Gastroesophageal sphincter (tissue), 4 donors: Measurements from ENCODE around the gene NKD1. TPM values are rescaled to one million over a fixed set of nuclear protein-coding genes. Genes with fewer than 3 reads are reported as not detected.

Experiments used
- ATAC-seq: fragments of 150-250 bp; one replicate; pipeline ENCODE4 v1.9.1; 2016; ENCODE audit warnings: mild to moderate bottlenecking, moderate library complexity
- H3K27ac ChIP-seq, 4 donors: fragments of 200-600 bp; sonication (generic) in 3 of 4; 1 replicate in 3 of 4; 2 replicates in 1 of 4; pipeline ENCODE4 v1.5.1; 2016 to 2019
- H3K27me3 ChIP-seq: fragments of 200-600 bp; sonication (generic); one replicate; pipeline ENCODE4 v1.5.1; 2019
- H3K36me3 ChIP-seq, 2 donors: fragments of 200-600 bp; sonication (generic); one replicate each; pipeline ENCODE4 v1.5.1; 2019; ENCODE audit warnings: control low read depth in 1 of 2
- H3K4me1 ChIP-seq, 3 donors: fragments of 200-600 bp; sonication (generic); 1 replicate in 2 of 3; 2 replicates in 1 of 3; pipeline ENCODE4 v1.5.1; 2016 to 2019; ENCODE audit warnings: control low read depth in 2 of 3
- H3K4me3 ChIP-seq, 2 donors: fragments of 200-600 bp; sonication (generic); one replicate each; pipeline ENCODE4 v1.5.1; 2019; ENCODE audit warnings: mild to moderate bottlenecking in 1 of 2, moderate library complexity in 1 of 2
- H3K9me3 ChIP-seq, 3 donors: fragments of 200-600 bp; sonication (generic); one replicate each; pipeline ENCODE4 v1.5.1; 2017 to 2019; ENCODE audit warnings: control low read depth in 2 of 3
- EP300 ChIP-seq: sonication (generic); formaldehyde crosslinking; IDR thresholded peaks from one replicate; pipeline ENCODE4 v1.6.1; 2017; ENCODE audit warnings: antibody characterized with exemption, mild to moderate bottlenecking
- POLR2A ChIP-seq, 2 donors: fragments of 450-650 bp; IDR thresholded peaks; one replicate each; pipeline ENCODE4 v1.6.1; 2017; ENCODE audit warnings: antibody characterized with exemption in 2 of 2, mild to moderate bottlenecking in 2 of 2, moderate library complexity in 1 of 2
- POLR2AphosphoS5 ChIP-seq: sonication (generic); formaldehyde crosslinking; IDR thresholded peaks from one replicate; pipeline ENCODE4 v1.6.1; 2017; ENCODE audit warnings: antibody characterized with exemption
- WGBS, 2 donors: methylation state at CpG; one replicate each; pipeline ENCODE4 v1.1.5; 2018; ENCODE audit warnings: low coverage in 1 of 2; 5-methylcytosine and 5-hydroxymethylcytosine counted together
- total RNA-seq, 4 donors: library from RNA; depleted of rRNA; stranded (reverse); fragments of >200 nt; gene quantifications; one replicate each; pipeline ENCODE4 v1.1.0, GENCODE V29; 2016
- TF ChIP-seq, protein P1 (sequence below), 4 experiments: fragments of 200-600 bp in 2 of 4; fragments of 450-650 bp in 2 of 4; sonication (generic) in 1 of 4; IDR thresholded peaks; one replicate each; pipeline ENCODE4 v1.5.1; 2017 to 2019; ENCODE audit warnings: antibody characterized with exemption in 4 of 4, mild to moderate bottlenecking in 2 of 4, moderate library complexity in 2 of 4

Gene NKD1
- total RNA-seq, 4 donors from 2014 or later: 27.7 to 69.2 (median 48.7) TPM

DNA sequence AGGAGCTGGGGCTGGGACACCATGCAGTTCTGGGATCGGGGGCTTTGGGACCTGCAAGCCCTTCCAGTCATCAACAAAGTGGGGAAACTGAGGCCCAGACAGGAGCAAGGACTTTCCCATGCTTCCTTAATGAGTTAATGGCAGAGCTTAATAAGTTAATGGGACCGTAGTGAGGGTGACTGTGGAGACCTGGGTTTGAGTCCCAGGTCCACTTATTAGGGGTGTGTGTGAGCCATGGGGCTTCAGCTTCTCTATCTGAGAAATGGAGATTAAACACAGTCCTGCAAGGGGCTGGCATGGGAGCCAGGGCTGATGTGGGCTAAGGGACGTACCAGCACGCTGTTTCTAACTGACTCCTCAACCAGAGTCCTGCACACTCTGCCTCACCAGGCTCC is 41.7 kb upstream of the NKD1 start:
- Histone ChIP-seq H3K27me3 (no peaks in the 10 kb centered on the region), H3K4me3 (no peak overlapping the region), H3K36me3 (no peaks in the 10 kb centered on the region), H3K27ac (no peak overlapping the region), H3K4me1 (no peaks in the 10 kb centered on the region), H3K9me3 (no peaks in the 10 kb centered on the region)
- TF ChIP-seq POLR2A (IDR thresholded peaks at IDR 0.05) (no peak), POLR2AphosphoS5 (no peak), EP300 (no peak)
- TF ChIP-seq, protein P1, sequence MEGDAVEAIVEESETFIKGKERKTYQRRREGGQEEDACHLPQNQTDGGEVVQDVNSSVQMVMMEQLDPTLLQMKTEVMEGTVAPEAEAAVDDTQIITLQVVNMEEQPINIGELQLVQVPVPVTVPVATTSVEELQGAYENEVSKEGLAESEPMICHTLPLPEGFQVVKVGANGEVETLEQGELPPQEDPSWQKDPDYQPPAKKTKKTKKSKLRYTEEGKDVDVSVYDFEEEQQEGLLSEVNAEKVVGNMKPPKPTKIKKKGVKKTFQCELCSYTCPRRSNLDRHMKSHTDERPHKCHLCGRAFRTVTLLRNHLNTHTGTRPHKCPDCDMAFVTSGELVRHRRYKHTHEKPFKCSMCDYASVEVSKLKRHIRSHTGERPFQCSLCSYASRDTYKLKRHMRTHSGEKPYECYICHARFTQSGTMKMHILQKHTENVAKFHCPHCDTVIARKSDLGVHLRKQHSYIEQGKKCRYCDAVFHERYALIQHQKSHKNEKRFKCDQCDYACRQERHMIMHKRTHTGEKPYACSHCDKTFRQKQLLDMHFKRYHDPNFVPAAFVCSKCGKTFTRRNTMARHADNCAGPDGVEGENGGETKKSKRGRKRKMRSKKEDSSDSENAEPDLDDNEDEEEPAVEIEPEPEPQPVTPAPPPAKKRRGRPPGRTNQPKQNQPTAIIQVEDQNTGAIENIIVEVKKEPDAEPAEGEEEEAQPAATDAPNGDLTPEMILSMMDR (IDR thresholded peaks at IDR 0.05): no peak
- no peak for ATAC-seq
- WGBS, 2 donors: 86 to 89% methylated on average over 3 of the region's 4 CpGs

DNA sequence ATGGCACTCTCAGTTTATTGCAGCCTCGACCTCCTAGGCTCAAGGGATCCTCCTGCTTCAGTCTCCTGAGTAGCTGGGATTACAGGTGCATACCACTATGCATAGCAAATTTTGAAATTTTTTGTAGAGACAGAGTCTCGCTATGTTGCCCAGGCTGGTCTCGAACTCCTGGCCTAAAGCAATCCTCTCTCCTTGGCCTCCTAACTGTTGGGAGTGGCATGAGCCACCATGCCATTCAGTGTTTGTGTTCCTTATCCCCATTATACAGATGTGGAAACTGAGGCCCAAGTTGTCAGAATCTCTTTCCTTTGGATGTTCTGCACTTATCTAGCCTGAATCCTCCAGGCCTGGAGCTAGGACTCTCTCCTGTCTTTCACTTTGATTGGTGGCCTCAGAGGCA is 40.8 kb upstream of the NKD1 start:
- ATAC-seq: no peak
- H3K27me3 ChIP-seq: no peaks in the 10 kb centered on the region
- no peaks in the 10 kb centered on the region for H3K4me1 ChIP-seq
- H3K27ac ChIP-seq: no peak overlapping the region
- no peaks in the 10 kb centered on the region for H3K9me3 ChIP-seq
- TF ChIP-seq, protein P1 (IDR thresholded peaks at IDR 0.05): no peak
- TF ChIP-seq EP300 (no peak), POLR2A (IDR thresholded peaks at IDR 0.05) (no peak), POLR2AphosphoS5 (no peak)
- no peaks in the 10 kb centered on the region for H3K36me3 ChIP-seq
- WGBS, 2 donors: 80 to 90% methylated on average over 1 to 3 of the region's 3 CpGs
- no peak overlapping the region for H3K4me3 ChIP-seq

DNA sequence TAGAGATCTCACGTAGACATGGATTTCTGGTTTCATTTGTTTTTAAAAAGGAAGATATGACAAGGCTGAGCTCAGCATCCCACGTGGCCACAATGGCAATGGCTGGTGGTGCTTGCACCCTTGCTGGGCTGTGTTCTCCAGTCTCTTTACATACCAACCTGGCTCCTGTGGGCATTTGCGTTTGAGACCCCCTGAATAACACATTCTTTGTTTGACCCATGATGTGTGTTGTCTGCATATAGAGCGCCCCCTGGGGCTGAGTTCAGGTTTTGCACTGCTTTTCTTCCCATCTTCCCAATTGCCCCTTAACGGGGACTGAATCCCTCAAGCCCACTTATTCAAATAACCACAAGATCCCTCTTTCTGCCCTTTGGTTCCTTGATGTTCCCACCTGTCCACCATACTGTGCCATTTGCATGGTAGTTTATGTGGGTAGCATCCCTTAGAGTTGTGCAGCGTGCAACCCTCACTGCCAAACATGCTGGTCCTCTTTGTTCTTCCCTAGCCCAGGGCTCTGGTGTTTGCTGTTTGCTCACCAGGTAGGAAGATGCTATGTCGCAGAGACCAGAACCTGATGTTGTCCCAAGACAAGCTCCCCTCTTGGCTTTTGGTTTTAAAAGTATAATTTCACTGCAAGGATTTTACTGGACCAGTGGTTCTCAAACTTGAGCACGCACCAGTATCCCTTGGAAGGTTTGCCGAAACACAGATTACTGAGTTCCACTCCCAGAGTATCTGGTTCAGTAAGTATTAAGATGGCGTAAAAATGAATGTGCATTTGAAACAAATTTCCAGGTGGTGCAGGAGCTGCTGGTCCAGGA is 38.5 kb upstream of the NKD1 start:
- Histone ChIP-seq H3K27ac (no peak overlapping the region), H3K4me1 (no peaks in the 10 kb centered on the region), H3K36me3 (no peaks in the 10 kb centered on the region), H3K4me3 (no peak overlapping the region), H3K27me3 (no peaks in the 10 kb centered on the region), H3K9me3 (peaks cover 0 to 3% (median 0%) of the 10 kb centered on the region in 3 donors)
- TF ChIP-seq, protein P1 (IDR thresholded peaks at IDR 0.05): peak in 3 of 4 experiments; percentile 32 to 45 (median 40)
- TF ChIP-seq POLR2A (IDR thresholded peaks at IDR 0.05): no peak
- WGBS, 2 donors: 48 to 61% methylated on average over 8 to 10 of the region's 10 CpGs
- no peak for ATAC-seq

DNA sequence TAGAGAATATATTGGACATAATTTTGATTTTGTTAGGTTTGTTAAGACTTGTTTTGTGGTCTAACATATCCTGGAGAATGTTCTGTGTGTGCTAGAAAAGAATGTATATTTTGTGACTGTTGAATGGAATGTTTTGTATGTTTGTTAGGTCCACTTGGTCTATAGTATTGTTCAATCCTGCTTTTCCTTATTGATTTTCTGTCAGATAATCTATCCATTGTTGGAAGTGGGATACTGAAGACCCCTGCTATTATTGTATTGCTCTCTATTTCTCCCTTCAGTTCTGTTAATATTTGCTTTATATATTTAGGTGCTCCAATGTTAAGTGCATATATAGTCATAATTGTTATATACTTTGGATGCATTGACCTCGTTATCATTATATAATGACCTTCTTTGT is 33.0 kb upstream of the NKD1 start:
- 71 to 100% methylated on average over 1 of the region's 1 CpG for WGBS, 2 donors
- no peaks in the 10 kb centered on the region for H3K36me3 ChIP-seq
- TF ChIP-seq POLR2A (IDR thresholded peaks at IDR 0.05) (no peak), POLR2AphosphoS5 (no peak), EP300 (no peak)
- TF ChIP-seq, protein P1 (IDR thresholded peaks at IDR 0.05): no peak
- no peaks in the 10 kb centered on the region for H3K27me3 ChIP-seq
- no peaks in the 10 kb centered on the region for H3K4me1 ChIP-seq
- H3K9me3 ChIP-seq: peaks cover 0 to 21% (median 0%) of the 10 kb centered on the region in 3 donors
- H3K27ac ChIP-seq: no peak overlapping the region
- H3K4me3 ChIP-seq: no peak overlapping the region
- no peak for ATAC-seq

DNA sequence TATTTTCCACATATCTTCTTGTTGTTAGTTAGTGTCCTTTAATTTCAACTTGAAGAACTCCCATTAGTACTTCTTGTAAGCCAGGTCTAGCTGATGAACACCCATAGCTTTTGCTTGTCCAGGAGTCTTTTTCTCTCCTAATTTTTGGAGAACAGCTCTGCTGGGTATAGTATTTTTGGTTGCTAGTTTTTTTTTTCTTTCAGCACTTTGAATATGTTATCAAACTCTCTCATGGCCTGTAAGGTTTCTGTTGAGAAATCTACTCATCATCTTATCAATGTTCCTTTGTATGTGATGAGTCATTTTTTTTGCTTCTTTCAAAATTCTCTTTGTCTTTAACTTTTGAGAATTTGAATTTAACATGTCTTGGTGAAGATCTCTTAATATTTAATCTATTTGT is 31.8 kb upstream of the NKD1 start:
- H3K36me3 ChIP-seq: no peaks in the 10 kb centered on the region
- H3K27ac ChIP-seq: no peak overlapping the region
- TF ChIP-seq POLR2AphosphoS5: no peak
- no peak for TF ChIP-seq POLR2A (IDR thresholded peaks at IDR 0.05)
- no peak overlapping the region for H3K4me3 ChIP-seq
- H3K9me3 ChIP-seq: peaks cover 0 to 21% (median 0%) of the 10 kb centered on the region in 3 donors
- ATAC-seq: no peak
- no peaks in the 10 kb centered on the region for H3K4me1 ChIP-seq
- no peaks in the 10 kb centered on the region for H3K27me3 ChIP-seq
